ENCODE results near the gene XIRP1.

Gene XIRP1

DNA sequence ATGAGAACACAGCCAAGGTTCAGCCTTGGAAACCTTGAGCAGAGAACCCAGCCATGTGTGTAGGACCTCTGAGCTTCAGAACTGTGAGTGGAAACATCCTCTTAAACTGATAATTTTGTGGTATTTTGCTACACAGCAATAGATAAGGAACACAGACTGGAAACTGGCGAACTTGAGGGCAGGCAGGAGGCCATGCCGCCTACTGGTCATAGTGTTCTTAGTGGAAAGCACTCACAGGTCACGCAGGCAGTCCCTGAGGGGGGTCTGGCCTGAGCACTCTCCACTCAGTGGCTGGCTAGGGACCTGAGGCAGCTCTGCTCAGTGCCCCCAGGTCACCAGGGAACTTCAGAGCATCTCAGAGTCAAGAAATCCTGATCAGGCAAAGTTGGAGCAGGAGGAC is 9.7 kb upstream of the XIRP1 start:
- H3K4me3 ChIP-seq (ENCODE audit: low read length) = no peak overlapping the region
- TF ChIP-seq, protein P1, sequence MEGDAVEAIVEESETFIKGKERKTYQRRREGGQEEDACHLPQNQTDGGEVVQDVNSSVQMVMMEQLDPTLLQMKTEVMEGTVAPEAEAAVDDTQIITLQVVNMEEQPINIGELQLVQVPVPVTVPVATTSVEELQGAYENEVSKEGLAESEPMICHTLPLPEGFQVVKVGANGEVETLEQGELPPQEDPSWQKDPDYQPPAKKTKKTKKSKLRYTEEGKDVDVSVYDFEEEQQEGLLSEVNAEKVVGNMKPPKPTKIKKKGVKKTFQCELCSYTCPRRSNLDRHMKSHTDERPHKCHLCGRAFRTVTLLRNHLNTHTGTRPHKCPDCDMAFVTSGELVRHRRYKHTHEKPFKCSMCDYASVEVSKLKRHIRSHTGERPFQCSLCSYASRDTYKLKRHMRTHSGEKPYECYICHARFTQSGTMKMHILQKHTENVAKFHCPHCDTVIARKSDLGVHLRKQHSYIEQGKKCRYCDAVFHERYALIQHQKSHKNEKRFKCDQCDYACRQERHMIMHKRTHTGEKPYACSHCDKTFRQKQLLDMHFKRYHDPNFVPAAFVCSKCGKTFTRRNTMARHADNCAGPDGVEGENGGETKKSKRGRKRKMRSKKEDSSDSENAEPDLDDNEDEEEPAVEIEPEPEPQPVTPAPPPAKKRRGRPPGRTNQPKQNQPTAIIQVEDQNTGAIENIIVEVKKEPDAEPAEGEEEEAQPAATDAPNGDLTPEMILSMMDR (conservative IDR thresholded peaks at IDR 0.05; ENCODE audit: low read depth, low read length) = no peak

DNA sequence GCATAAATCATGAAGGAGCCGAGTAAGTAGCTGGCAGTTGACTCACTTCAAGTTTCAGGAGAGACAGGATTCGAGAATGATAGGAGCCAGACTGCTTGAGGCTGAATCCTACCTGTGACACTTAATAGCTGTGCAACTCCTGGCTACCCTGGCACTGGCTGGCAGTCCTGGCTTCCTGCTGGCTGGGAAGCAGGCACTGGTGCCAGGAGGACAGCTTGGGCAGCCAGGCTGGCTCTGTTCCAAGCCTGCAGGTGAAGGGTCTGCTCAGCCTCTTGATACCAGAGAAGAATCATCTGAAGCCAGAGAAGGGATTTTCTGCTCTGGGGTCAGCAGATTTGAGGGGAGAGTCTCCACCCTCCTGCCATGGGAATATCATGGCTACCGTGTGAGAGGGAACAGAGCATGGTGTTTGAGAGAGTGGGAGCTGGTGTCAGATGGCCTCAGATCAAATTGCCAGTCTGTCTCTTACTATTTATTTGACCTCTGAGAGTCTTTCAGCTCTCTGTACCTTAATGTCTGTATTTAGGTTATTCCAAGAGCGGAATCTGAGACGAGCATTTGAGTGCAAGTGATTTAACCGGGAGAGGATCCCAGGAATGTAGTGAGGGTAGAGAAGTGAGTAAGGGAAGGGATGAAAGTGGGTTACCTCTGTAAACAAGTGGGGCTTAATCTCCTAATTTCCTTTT is 4.4 kb upstream of the XIRP1 start:
- DNase-seq (ENCODE audit: low read depth) = no peak
- TF ChIP-seq, protein P1 (conservative IDR thresholded peaks at IDR 0.05; ENCODE audit: low read depth, low read length) = no peak
- H3K4me3 ChIP-seq (ENCODE audit: low read length) = no peak overlapping the region

More for the DNA sequence above, 9.7 kb upstream of the XIRP1 start:
- DNase-seq (ENCODE audit: low read depth) = no peak

DNA sequence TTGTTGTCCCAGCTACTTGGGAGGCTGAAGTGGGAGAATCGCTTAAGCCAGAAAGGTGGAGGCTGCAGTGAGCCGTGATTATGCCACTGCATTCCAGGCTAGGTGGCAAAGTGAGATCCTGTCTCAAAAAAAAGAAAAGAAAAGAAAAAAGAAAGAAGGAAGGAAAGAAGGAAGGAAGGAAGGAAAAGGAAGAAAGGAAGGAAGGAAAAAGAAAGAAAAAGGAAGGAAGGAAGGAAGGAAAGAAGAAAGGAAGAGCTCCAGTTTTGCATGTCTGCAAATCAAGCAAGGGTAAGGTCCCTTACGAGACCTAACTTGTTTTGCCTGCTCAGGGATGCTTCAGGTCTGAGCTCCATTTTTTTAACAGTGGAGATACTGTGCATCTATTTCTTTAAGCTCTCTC is 3.6 kb upstream of the XIRP1 start:
- no peak for DNase-seq (ENCODE audit: low read depth)
- no peak overlapping the region for H3K4me3 ChIP-seq (ENCODE audit: low read length)
- TF ChIP-seq, protein P1 (conservative IDR thresholded peaks at IDR 0.05; ENCODE audit: low read depth, low read length) = no peak

DNA sequence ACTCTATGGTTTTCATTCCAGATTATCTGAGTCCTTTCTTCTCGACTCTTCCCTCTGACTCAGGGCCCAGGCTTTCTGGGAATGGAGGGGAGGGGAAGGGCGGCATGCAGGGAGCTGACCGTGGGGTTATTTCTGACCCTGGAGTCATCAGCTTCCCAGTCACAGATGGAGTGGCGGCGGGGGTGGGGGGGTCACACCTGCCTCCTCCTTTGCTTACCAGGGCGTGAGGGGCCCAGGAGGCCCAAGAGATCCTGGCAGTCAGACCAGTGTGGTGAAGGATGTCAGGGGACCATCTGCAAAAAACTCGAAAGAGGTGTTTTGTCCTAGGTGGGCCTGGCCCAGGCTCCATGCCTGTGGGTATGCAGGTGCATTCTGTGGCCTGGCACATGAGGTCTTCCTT is 996 bp upstream of the XIRP1 start:
- TF ChIP-seq, protein P1 (conservative IDR thresholded peaks at IDR 0.05; ENCODE audit: low read depth, low read length) = no peak
- H3K4me3 ChIP-seq (ENCODE audit: low read length) = no peak overlapping the region
- DNase-seq (ENCODE audit: low read depth) = no peak

DNA sequence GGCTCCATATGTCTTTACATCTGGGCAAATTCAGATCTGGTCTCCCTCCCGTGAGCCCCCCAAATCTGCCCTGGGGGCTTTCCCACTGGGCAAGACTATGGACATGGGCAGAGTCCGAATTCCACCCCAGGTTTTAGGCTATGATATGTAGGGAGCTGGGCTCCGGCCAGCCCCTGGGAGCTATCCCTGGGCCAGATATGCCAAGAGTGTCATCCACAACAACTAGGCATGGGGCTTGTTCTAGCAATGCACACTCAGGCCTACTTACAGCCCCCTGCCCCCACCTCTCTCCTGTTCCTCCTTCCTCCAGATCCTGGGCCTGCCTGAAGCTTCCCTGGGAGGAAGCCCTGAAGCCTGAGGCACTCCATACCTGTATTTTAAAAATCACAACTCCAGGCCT is 622 bp downstream of the XIRP1 start:
- TF ChIP-seq, protein P1 (conservative IDR thresholded peaks at IDR 0.05; ENCODE audit: low read depth, low read length) = no peak
- H3K4me3 ChIP-seq (ENCODE audit: low read length) = no peak overlapping the region
- no peak for DNase-seq (ENCODE audit: low read depth)

DNA sequence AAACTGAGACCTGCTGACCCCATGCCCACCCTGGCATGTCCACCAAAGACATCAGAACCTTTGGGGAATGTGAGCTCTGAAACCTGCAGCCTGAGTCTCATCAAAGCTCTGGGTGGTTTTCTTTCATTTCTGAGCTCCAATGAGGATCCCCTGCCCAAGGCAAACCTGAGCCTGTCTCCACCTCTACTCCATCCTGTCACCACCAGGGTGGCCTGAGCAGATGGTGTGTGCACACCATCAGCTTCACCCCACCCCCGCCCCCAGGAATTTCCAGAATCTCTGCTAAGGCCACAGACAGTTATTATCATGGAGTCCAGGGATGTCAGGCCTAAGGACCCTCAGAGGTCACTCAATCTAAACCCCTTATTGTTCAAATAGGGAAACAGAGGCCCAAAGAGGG is 1.3 kb downstream of the XIRP1 start:
- TF ChIP-seq, protein P1 (conservative IDR thresholded peaks at IDR 0.05; ENCODE audit: low read depth, low read length) = no peak
- DNase-seq (ENCODE audit: low read depth) = no peak
- no peak overlapping the region for H3K4me3 ChIP-seq (ENCODE audit: low read length)

DNA sequence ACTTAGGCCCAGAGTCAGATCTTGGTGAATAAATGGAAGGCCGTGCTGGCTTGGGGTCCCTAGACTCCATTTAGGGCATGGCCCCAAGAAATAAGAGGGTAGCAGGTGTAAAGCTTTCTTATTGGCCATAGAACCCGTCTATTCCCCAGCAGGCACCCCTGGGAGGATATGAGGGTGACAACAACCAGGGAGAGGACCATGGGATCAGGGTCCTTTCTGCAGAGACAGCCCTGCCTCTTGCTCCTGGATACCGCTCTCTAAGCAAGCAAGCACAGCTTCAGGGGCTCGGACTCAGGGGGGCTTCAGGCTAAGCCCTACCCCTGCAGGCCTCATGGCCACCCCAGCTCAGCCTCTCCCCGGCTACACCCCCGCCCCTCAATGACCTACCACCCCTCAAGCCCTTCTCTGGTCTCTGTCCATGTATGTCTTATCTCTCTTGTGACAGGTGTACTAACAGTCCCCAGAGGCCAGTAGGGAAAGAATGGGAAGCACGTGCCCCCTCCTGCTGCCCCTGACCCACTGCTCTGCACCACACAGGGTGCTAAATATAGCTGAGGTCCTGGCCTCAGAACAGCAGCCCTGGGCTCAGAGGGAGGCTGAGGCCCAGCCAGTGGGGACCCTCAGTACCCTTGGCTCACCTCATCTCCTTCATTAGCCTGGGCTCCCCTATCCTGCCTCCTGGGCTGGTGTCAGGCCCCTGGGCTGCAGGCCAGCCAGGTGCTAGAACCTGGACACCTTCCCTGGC is 1.9 kb downstream of the XIRP1 start:
- DNase-seq (ENCODE audit: low read depth) = no peak
- no peak overlapping the region for H3K4me3 ChIP-seq (ENCODE audit: low read length)
- TF ChIP-seq, protein P1 (conservative IDR thresholded peaks at IDR 0.05; ENCODE audit: low read depth, low read length) = no peak

Data from retinal pigment epithelial cell (primary cell).